ENCODE measurements around the gene ZNF784. TPM values are rescaled to one million over a fixed set of nuclear protein-coding genes. Genes with fewer than 3 reads are reported as not detected.
A peak's percentile ranks its signal among the peaks of the same experiment; 100 is the strongest.

The ZNF784 gene
- total and polyA plus RNA-seq, 2 of the 8 experiments (the other 6 are each of a cell fraction or from before 2014, with no cell fraction given) = 6.5 to 8.0 TPM

DNA sequence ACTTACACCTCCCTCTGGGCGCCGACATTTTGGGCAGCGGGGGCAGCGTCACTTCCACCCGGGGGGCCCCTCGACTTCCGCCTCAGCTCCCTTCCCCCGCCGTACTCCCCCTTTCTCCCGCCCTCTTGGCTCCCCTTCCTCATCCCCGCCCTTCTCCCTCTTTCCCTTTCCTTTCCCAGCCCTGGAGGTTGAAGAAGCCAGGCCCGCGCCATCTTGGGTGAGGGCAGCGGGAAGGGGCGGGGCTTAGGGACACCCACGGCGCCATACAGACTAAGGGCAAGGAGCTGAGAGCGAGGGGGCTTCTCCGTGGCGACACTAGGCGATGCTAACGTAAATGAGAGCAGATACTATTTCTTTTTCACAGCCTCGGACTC, 24.9 kb downstream of the ZNF784 start, which contains the start of gene FIZ1 (continued):
- TF ChIP-seq RAD21 (IDR thresholded peaks at IDR 0.05 in 1 of 2, conservative IDR thresholded peaks at IDR 0.05 in 1 of 2; ENCODE audit: low read depth in 2 of 2, low read length in 2 of 2) (no peak), RNF2 (IDR thresholded peaks at IDR 0.05; ENCODE audit: borderline replicate concordance, low read depth, low read length, missing control alignments, poor library complexity, severe bottlenecking) (no peak), RBBP5 (IDR thresholded peaks at IDR 0.05; ENCODE audit: borderline replicate concordance, low read depth, low read length) (no peak), KDM1A (IDR thresholded peaks at IDR 0.05; ENCODE audit: borderline replicate concordance, low read length) (no peak), KDM4A (IDR thresholded peaks at IDR 0.05; ENCODE audit: low read depth, low read length, severe bottlenecking) (no peak), GABPA (IDR thresholded peaks at IDR 0.05; ENCODE audit: borderline replicate concordance, insufficient read depth, low read length) (peak; percentile 69; the same call in 1 of the 2 replicates), HDAC6 (IDR thresholded peaks at IDR 0.05; ENCODE audit: low read depth, low read length) (no peak), TEAD4 (IDR thresholded peaks at IDR 0.05; ENCODE audit: low read depth, low read length) (no peak), POLR2A (IDR thresholded peaks at IDR 0.05; ENCODE audit: control extremely low read depth in 1 of 2, low read depth in 2 of 2, low read length in 2 of 2) (peak in 1 of 2 experiments; percentile 81; a peak in 1 of 3 replicates), TCF12 (IDR thresholded peaks at IDR 0.05; ENCODE audit: low read depth, low read length) (0 out of 2 replicates have a peak, but pooled peaks have one; percentile 7), EZH2 (IDR thresholded peaks at IDR 0.05; ENCODE audit: low read depth, low read length, severe bottlenecking) (no peak)
- TF ChIP-seq, protein P1, sequence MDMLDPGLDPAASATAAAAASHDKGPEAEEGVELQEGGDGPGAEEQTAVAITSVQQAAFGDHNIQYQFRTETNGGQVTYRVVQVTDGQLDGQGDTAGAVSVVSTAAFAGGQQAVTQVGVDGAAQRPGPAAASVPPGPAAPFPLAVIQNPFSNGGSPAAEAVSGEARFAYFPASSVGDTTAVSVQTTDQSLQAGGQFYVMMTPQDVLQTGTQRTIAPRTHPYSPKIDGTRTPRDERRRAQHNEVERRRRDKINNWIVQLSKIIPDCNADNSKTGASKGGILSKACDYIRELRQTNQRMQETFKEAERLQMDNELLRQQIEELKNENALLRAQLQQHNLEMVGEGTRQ (IDR thresholded peaks at IDR 0.05; ENCODE audit: low read length) = no peak
